Thyroid gland (tissue), 4 donors: ENCODE measurements around the gene PLCL2. TPM values are rescaled to one million over a fixed set of nuclear protein-coding genes. Genes with fewer than 3 reads are reported as not detected.

Experiments used
- DNase-seq, 2 donors: peaks; one replicate each; pipeline ENCODE4 v3.0.0-alpha.2; 2019
- H3K27ac ChIP-seq, 3 donors: fragments of 200-600 bp; sonication (generic); 1 replicate in 2 of 3; 2 replicates in 1 of 3; pipeline ENCODE4 v1.5.1; 2016 to 2019; ENCODE audit warnings: mild to moderate bottlenecking in 1 of 3, moderate library complexity in 1 of 3
- H3K27me3 ChIP-seq: fragments of 200-600 bp; sonication (generic); one replicate; pipeline ENCODE4 v1.5.1; 2019
- H3K36me3 ChIP-seq, 2 donors: fragments of 200-600 bp; sonication (generic); one replicate each; pipeline ENCODE4 v1.5.1; 2016 to 2019
- H3K4me1 ChIP-seq, 2 donors: fragments of 200-600 bp; sonication (generic); one replicate each; pipeline ENCODE4 v1.5.1; 2017 to 2019
- H3K4me3 ChIP-seq, 3 donors: fragments of 200-600 bp; sonication (generic); replicated peaks in 1 of 3; 1 replicate in 2 of 3; 2 replicates in 1 of 3; pipeline ENCODE4 v1.5.1; 2016; ENCODE audit warnings: mild to moderate bottlenecking in 1 of 3
- H3K9me3 ChIP-seq: fragments of 200-600 bp; sonication (generic); one replicate; pipeline ENCODE4 v1.5.1; 2017
- CTCF ChIP-seq, 6 experiments: fragments of 200-600 bp in 3 of 6; fragments of 450-650 bp in 3 of 6; sonication (generic) in 3 of 6; IDR thresholded peaks; one replicate each; pipeline ENCODE4 v1.5.1; 2016 to 2019; ENCODE audit warnings: antibody characterized with exemption in 6 of 6, mild to moderate bottlenecking in 2 of 6, inconsistent platforms in 1 of 6, moderate library complexity in 1 of 6
- POLR2A ChIP-seq, 2 donors: fragments of 450-650 bp; IDR thresholded peaks; one replicate each; pipeline ENCODE4 v1.6.1; 2017; ENCODE audit warnings: antibody characterized with exemption in 2 of 2, mild to moderate bottlenecking in 2 of 2, moderate library complexity in 1 of 2
- WGBS, 2 donors: methylation state at CpG; one replicate each; pipeline ENCODE4 v1.1.5; 2017; 5-methylcytosine and 5-hydroxymethylcytosine counted together
- intact Hi-C: fragments of 100-400 bp; cut with DNase I; formaldehyde crosslinking; loops from one replicate; pipeline ENCODE4 v1.15.1; 2023
- total RNA-seq, 4 donors: library from RNA; depleted of rRNA; stranded (reverse); fragments of >200 nt; gene quantifications; one replicate each; pipeline ENCODE4 v1.2.3, GENCODE V29; 2016

Gene PLCL2
- total RNA-seq, 4 donors from 2014 or later: 6.3 to 15.3 (median 9.3) TPM

GRCh38 chr3:17013050-17013449, 128.3 kb downstream of the PLCL2 start:
- Histone ChIP-seq H3K9me3 (no peaks in the 10 kb centered on the region), H3K27me3 (no peaks in the 10 kb centered on the region), H3K36me3 (no peaks in the 10 kb centered on the region), H3K4me3 (no peak overlapping the region), H3K4me1 (peaks cover 0 to 9% of the 10 kb centered on the region in 2 donors), H3K27ac (no peak overlapping the region)
- no peak for TF ChIP-seq CTCF (IDR thresholded peaks at IDR 0.05)
- TF ChIP-seq POLR2A (IDR thresholded peaks at IDR 0.05): no peak
- intact Hi-C loops: no loop called here
- 91 to 97% methylated on average over 2 of the region's 2 CpGs for WGBS, 2 donors
- no peak for DNase-seq

GRCh38 chr3:17013571-17013970, 128.8 kb downstream of the PLCL2 start:
- no peaks in the 10 kb centered on the region for H3K36me3 ChIP-seq
- no peak overlapping the region for H3K27ac ChIP-seq
- H3K4me3 ChIP-seq: no peak overlapping the region
- TF ChIP-seq CTCF (IDR thresholded peaks at IDR 0.05) (no peak), POLR2A (IDR thresholded peaks at IDR 0.05) (no peak)
- no peaks in the 10 kb centered on the region for H3K9me3 ChIP-seq
- intact Hi-C loops: no loop called here
- no peaks in the 10 kb centered on the region for H3K27me3 ChIP-seq
- H3K4me1 ChIP-seq: peaks cover 0 to 9% of the 10 kb centered on the region in 2 donors
- 93 to 99% methylated on average over 4 of the region's 4 CpGs for WGBS, 2 donors
- no peak for DNase-seq

GRCh38 chr3:17014284-17014683, 129.5 kb downstream of the PLCL2 start:
- no peaks in the 10 kb centered on the region for H3K27me3 ChIP-seq
- peaks cover 0 to 9% of the 10 kb centered on the region in 2 donors for H3K4me1 ChIP-seq
- no peak overlapping the region for H3K27ac ChIP-seq
- no peaks in the 10 kb centered on the region for H3K9me3 ChIP-seq
- intact Hi-C loops: no loop called here
- TF ChIP-seq CTCF (IDR thresholded peaks at IDR 0.05) (no peak), POLR2A (IDR thresholded peaks at IDR 0.05) (no peak)
- no peaks in the 10 kb centered on the region for H3K36me3 ChIP-seq
- 97 to 98% methylated on average over 2 of the region's 2 CpGs for WGBS, 2 donors
- DNase-seq: no peak
- H3K4me3 ChIP-seq: no peak overlapping the region

GRCh38 chr3:17014709-17015108, 130.0 kb downstream of the PLCL2 start:
- no peak overlapping the region for H3K4me3 ChIP-seq
- H3K27me3 ChIP-seq: no peaks in the 10 kb centered on the region
- no peaks in the 10 kb centered on the region for H3K9me3 ChIP-seq
- WGBS, 2 donors: 43 to 58% methylated on average over 8 of the region's 8 CpGs
- H3K36me3 ChIP-seq: no peaks in the 10 kb centered on the region
- intact Hi-C loops: no loop called here
- TF ChIP-seq POLR2A (IDR thresholded peaks at IDR 0.05) (no peak), CTCF (IDR thresholded peaks at IDR 0.05) (no peak)
- peaks cover 0 to 9% of the 10 kb centered on the region in 2 donors for H3K4me1 ChIP-seq
- DNase-seq: no peak
- H3K27ac ChIP-seq: no peak overlapping the region

- H3K27ac ChIP-seq: no peak overlapping the region
- intact Hi-C loops: no loop called here
- TF ChIP-seq CTCF (IDR thresholded peaks at IDR 0.05) (no peak), POLR2A (IDR thresholded peaks at IDR 0.05) (no peak)
- H3K27me3 ChIP-seq: no peaks in the 10 kb centered on the region
- no peak overlapping the region for H3K4me3 ChIP-seq
- no peak for DNase-seq
- H3K9me3 ChIP-seq: no peaks in the 10 kb centered on the region
- no peaks in the 10 kb centered on the region for H3K36me3 ChIP-seq
- WGBS, 2 donors: 88 to 97% methylated on average over 1 of the region's 1 CpG
- H3K4me1 ChIP-seq: no peaks in the 10 kb centered on the region
Measured at GRCh38 chr3:17021614-17022013, 136.9 kb downstream of the PLCL2 start.
